Testis (tissue), 3 donors: Measurements from ENCODE around the gene PUS7. TPM values are rescaled to one million over a fixed set of nuclear protein-coding genes. Genes with fewer than 3 reads are reported as not detected.
A peak's percentile ranks its signal among the peaks of the same experiment; 100 is the strongest.

Experiments
- DNase-seq: peaks from one replicate; pipeline ENCODE4 v3.0.0-alpha.2; 2019
- H3K27ac ChIP-seq, 2 donors: fragments of 200-600 bp; sonication (generic); one replicate each; pipeline ENCODE4 v1.5.1; 2019
- H3K27me3 ChIP-seq: fragments of 200-600 bp; sonication (generic); one replicate; pipeline ENCODE4 v1.5.1; 2019
- H3K36me3 ChIP-seq: fragments of 200-600 bp; sonication (generic); one replicate; pipeline ENCODE4 v1.5.1; 2017; ENCODE audit warnings: low read depth; ENCODE audit errors: missing control alignments
- H3K4me1 ChIP-seq: fragments of 200-600 bp; sonication (generic); one replicate; pipeline ENCODE4 v1.5.1; 2019
- H3K4me3 ChIP-seq, 2 donors: fragments of 200-600 bp; sonication (generic); one replicate each; pipeline ENCODE4 v1.5.1; 2017 to 2019
- H3K9me3 ChIP-seq: fragments of 200-600 bp; sonication (generic); one replicate; pipeline ENCODE4 v1.5.1; 2017
- POLR2A ChIP-seq: fragments of 450-650 bp; IDR thresholded peaks from one replicate; pipeline ENCODE4 v1.6.1; 2017; ENCODE audit warnings: antibody characterized with exemption, mild to moderate bottlenecking, moderate library complexity
- WGBS, 2 donors: methylation state at CpG; one replicate each; pipeline ENCODE4 v1.1.5; 2018; 5-methylcytosine and 5-hydroxymethylcytosine counted together
- intact Hi-C: fragments of 100-400 bp; cut with DNase I; formaldehyde crosslinking; loops from one replicate; pipeline ENCODE4 v1.15.1; 2023; ENCODE audit warnings: low total_unique reads
- polyA plus RNA-seq: library from polyadenylated mRNA; stranded (reverse); fragments of 350-450 nt; fragmentation: Illumina TruSeq; extraction: RNeasy Lipid Tissue Mini Kit (QIAGEN cat#74804); gene quantifications from one replicate; pipeline ENCODE4 v1.2.3, GENCODE V29; 2014; ENCODE audit warnings: low read depth, low replicate concordance; ENCODE audit not compliant: insufficient read depth
- total RNA-seq, 2 donors: library from RNA; depleted of rRNA; stranded (reverse); fragments of >200 nt; gene quantifications; one replicate each; pipeline ENCODE4 v1.2.3, GENCODE V29; 2016
- TF ChIP-seq, protein P1 (sequence below), 3 experiments: fragments of 450-650 bp in 2 of 3; fragments of 200-600 bp in 1 of 3; sonication (generic) in 1 of 3; IDR thresholded peaks; one replicate each; pipeline ENCODE4 v1.5.1; 2016 to 2019; ENCODE audit warnings: antibody characterized with exemption in 3 of 3, mild to moderate bottlenecking in 2 of 3, moderate library complexity in 1 of 3

Gene PUS7
- total and polyA plus RNA-seq, 3 donors from 2014 or later, result 8.7 to 18.0 (median 10.6) TPM

DNA sequence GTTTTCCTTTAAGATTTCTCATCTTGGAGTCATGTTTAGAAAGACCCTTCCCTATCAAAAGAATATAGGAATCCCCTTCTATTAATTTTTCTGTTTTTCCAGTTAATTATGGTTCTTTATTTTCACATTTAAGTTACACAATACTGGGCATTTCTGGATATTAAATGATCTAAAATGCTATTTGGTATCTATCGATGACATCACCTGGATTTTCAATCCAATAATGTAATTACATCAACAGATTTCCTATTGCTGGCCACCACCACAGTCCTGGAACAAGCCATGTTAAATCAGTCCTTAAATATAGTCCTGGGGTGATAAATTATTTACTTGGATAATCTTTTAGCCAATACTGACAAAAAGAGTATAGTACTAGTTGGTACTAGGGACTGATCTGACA lies 48.0 kb downstream of the PUS7 start:
- H3K4me3 ChIP-seq, result no peak overlapping the region
- intact Hi-C loops, result no loop called here
- 93 to 96% methylated on average over 1 of the region's 1 CpG for WGBS, 2 donors
- no peak for DNase-seq
- H3K36me3 ChIP-seq, result no peaks in the 10 kb centered on the region
- H3K27me3 ChIP-seq, result no peaks in the 10 kb centered on the region
- no peaks in the 10 kb centered on the region for H3K4me1 ChIP-seq
- no peak for TF ChIP-seq POLR2A
- TF ChIP-seq, protein P1, sequence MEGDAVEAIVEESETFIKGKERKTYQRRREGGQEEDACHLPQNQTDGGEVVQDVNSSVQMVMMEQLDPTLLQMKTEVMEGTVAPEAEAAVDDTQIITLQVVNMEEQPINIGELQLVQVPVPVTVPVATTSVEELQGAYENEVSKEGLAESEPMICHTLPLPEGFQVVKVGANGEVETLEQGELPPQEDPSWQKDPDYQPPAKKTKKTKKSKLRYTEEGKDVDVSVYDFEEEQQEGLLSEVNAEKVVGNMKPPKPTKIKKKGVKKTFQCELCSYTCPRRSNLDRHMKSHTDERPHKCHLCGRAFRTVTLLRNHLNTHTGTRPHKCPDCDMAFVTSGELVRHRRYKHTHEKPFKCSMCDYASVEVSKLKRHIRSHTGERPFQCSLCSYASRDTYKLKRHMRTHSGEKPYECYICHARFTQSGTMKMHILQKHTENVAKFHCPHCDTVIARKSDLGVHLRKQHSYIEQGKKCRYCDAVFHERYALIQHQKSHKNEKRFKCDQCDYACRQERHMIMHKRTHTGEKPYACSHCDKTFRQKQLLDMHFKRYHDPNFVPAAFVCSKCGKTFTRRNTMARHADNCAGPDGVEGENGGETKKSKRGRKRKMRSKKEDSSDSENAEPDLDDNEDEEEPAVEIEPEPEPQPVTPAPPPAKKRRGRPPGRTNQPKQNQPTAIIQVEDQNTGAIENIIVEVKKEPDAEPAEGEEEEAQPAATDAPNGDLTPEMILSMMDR (IDR thresholded peaks at IDR 0.05), result no peak
- H3K9me3 ChIP-seq, result no peaks in the 10 kb centered on the region
- no peak overlapping the region for H3K27ac ChIP-seq

GRCh38 chr7:105473163-105473562 lies 48.9 kb downstream of the PUS7 start:
- intact Hi-C loops, result no loop called here
- DNase-seq, result peak; percentile 20

DNA sequence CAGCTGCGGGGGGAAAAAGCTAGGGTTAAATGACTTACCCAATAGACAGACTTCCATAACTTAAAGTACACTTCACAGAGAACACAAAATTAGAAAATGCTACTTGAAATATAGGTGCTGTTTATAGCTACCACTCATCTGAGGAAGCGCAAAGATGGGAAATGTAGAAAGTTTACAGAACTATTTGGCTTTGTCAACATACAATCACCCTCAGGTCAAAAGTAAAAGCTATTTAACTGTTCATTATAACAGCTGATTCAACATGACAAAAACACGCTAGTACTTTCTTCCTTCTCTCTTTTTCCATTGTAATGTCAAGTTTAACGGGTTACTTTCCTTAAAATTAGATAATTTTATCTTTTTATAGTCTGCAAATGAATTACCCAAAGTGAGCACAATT lies 51.2 kb downstream of the PUS7 start:
- intact Hi-C loops, result no loop called here
- Histone ChIP-seq H3K36me3 (no peaks in the 10 kb centered on the region), H3K4me3 (no peak overlapping the region), H3K4me1 (no peaks in the 10 kb centered on the region), H3K9me3 (no peaks in the 10 kb centered on the region), H3K27ac (no peak overlapping the region), H3K27me3 (no peaks in the 10 kb centered on the region)
- 92 to 93% methylated on average over 4 of the region's 4 CpGs for WGBS, 2 donors
- TF ChIP-seq, protein P1 (IDR thresholded peaks at IDR 0.05), result no peak
- no peak for TF ChIP-seq POLR2A
- no peak for DNase-seq

More at GRCh38 chr7:105473163-105473562, 48.9 kb downstream of the PUS7 start:
- no peaks in the 10 kb centered on the region for H3K9me3 ChIP-seq
- H3K4me1 ChIP-seq, result no peaks in the 10 kb centered on the region
- no peak overlapping the region for H3K4me3 ChIP-seq
- no peaks in the 10 kb centered on the region for H3K36me3 ChIP-seq
- H3K27ac ChIP-seq, result no peak overlapping the region
- TF ChIP-seq, protein P1 (IDR thresholded peaks at IDR 0.05), result no peak
- no peak for TF ChIP-seq POLR2A
- H3K27me3 ChIP-seq, result no peaks in the 10 kb centered on the region
- WGBS, 2 donors, result 88 to 93% methylated on average over 4 of the region's 4 CpGs

DNA sequence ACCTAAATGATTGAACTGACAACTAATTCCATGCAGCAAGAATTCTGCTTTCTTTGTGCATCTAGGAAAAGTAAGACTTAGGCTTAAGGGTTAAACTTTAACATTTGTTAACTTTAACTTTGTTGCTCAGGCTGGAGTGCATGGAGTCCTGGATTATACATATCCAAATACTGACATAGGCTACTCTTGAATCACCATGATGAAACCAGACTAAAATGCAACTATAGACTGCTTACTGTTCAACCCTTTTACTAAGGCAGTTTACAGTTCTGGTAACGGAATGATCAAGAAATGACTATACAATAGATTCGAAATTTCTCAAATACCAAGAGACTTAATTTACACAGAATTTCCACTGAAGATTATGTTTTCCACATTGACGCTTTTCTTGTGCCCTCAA lies 52.0 kb downstream of the PUS7 start:
- DNase-seq, result no peak
- intact Hi-C loops, result no loop called here
- Histone ChIP-seq H3K4me3 (no peak overlapping the region), H3K36me3 (no peaks in the 10 kb centered on the region), H3K27me3 (no peaks in the 10 kb centered on the region), H3K9me3 (no peaks in the 10 kb centered on the region), H3K4me1 (no peaks in the 10 kb centered on the region), H3K27ac (no peak overlapping the region)
- WGBS, 2 donors, result 96 to 98% methylated on average over 3 of the region's 3 CpGs
- TF ChIP-seq POLR2A, result no peak
- TF ChIP-seq, protein P1 (IDR thresholded peaks at IDR 0.05), result no peak

GRCh38 chr7:105462765-105463420 lies 59.2 kb downstream of the PUS7 start:
- Histone ChIP-seq H3K27me3 (no peaks in the 10 kb centered on the region), H3K9me3 (no peaks in the 10 kb centered on the region), H3K36me3 (no peaks in the 10 kb centered on the region), H3K27ac (no peak overlapping the region), H3K4me3 (no peak overlapping the region), H3K4me1 (no peaks in the 10 kb centered on the region)
- 91 to 92% methylated on average over 3 of the region's 3 CpGs for WGBS, 2 donors
- TF ChIP-seq, protein P1 (IDR thresholded peaks at IDR 0.05), result no peak
- no peak for TF ChIP-seq POLR2A
- intact Hi-C loops, result no loop called here
- DNase-seq, result no peak
